Measurements from ENCODE around the gene MRPS33. TPM values are rescaled to one million over a fixed set of nuclear protein-coding genes. Genes with fewer than 3 reads are reported as not detected.
"Not testable (repeated sequence)": the region's sequence is repeated elsewhere in the genome, so short reads cannot be mapped to it uniquely, and the experiment has no call there.

Gene MRPS33
- total RNA-seq, 1 donor from 2014 or later: 136 TPM

DNA sequence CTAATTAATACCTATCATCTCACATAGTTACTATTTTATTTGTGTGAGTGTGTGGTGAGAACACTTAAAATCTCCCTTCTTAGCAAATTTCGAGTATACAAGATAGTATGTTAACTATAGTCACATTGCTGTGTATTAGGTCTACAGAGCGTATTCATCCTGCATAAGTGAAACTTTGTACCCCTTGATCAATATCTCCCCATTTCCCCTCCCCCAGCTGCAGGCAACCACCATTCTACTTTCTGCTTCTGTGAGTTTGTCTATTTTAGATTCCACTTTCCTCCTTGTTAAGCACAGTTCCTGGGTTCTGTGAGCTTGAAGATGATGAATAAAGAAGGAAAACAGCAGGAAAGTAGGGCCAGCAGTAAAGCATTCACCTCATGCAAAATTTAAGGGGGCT is 42.4 kb downstream of the MRPS33 start:
- ATAC-seq (ENCODE audit: poor library complexity) (no peak), DNase-seq (no peak)
- intact Hi-C loops (cut with DNase I): no loop called here

DNA sequence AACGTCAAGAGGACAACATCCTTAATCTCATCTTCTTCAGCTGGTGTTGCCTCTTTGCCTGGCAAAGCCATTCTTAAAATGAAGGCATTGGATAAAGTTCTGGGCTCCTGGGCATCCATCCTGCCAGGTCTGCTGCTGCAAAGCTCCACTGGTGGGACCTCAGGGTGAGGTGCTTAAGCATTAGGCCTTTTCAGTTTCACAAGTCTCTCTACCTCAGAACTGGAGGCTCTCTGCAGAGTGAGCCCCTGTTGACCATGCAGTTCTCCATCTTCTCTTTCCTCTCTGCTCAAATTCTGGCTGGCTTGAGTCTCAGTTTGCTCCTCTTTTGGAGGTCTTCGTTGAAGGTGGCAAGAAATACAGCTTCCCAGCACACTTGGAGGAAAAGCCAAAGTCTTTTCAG is 47.3 kb downstream of the MRPS33 start:
- ATAC-seq (ENCODE audit: poor library complexity) (no peak), DNase-seq (no peak)
- intact Hi-C loops (cut with DNase I): no loop called here

DNA sequence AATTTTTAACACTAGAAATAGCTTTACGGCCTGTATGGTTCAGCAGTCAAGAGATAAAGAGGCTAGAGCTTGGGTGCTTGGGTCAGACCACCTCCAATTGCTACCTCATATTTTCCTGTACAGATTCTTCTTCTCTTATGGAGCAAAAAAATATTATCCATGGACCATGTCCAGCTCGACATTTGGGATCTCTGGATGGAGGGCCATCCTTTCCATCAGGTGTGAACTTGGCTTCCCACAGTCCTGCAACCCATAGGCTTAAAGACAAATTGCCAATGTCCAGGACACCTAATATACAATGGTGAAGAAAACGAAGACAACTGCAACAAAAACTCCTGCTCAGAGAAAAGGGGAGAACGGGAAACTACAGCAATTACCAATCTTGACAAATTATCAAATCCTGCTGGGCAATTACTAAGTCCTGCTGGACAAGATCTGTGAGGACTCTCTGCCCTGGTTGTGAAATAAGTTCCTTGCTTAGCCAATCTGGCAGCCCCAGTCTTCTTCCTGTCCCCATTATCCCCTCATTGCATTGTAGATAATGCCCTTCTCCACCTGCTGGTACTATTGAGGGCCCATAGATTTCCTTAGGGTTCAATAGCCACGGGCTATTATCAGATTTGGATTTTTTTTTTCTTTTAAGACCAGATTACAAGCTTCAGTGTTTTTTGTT is 48.1 kb downstream of the MRPS33 start:
- DNase-seq (no peak), ATAC-seq (ENCODE audit: poor library complexity) (no peak)
- intact Hi-C loops (cut with DNase I): no loop called here

DNA sequence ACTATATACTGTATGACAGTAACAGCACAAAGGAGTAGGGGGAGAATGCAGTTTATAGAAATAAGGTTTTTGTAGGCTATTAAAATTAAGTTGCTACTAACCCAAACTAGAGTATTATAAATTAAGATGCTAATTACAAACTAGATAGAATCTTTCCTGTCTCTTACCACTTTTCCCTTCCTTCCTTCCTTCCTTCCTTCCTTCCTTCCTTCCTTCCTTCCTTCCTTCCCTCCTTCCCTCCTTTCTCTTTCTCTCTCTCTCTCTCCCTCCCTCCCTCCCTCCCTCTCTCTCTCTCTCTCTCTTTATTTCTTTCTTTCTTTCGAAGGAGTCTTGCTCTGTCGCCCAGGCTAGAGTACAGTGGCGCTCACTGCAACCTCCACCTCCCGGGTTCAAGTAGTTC is 53.6 kb downstream of the MRPS33 start:
- DNase-seq: no peak
- intact Hi-C loops (cut with DNase I): no loop called here
- no peak for ATAC-seq (ENCODE audit: poor library complexity)

DNA sequence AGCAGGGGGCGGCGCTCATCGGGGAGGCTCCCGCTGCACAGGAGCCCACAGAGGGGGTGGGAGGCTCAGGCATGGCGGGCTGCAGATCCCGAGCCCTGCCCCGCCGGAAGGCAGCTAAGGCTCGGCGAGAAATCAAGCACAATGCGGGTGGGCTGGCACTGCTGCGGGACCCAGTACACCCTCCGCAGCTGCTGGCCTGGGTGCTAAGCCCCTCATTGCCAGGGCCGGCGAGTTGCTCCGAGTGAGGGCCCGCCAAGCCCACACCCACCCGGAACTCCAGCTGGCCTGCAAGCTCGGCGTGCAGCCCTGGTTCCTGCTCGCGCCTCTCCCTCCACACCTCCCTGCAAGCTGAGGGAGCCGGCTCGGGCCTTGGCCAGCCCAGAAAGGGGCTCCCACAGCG is 57.8 kb downstream of the MRPS33 start:
- DNase-seq; ATAC-seq (ENCODE audit: poor library complexity); intact Hi-C loops (cut with DNase I): not testable (repeated sequence)

Other genes with a start within 250 kb of the MRPS33 start
- gene BRAF, start 90.0 kb downstream of the MRPS33 start, total RNA-seq: 16.6 TPM
- 35.4 TPM for gene TMEM178B, start 59.1 kb upstream of the MRPS33 start, total RNA-seq